Suppressor macrophage treated with lipopolysaccharide for 1 hour (primary cell): Measurements from ENCODE around the gene CRYAA.

ENCODE experiments used
- DNase-seq, 3 donors: peaks; one replicate each; pipeline ENCODE4 v3.0.0-alpha.2; 2020 to 2022

CRYAA gene

GRCh38 chr21:43204638-43205037 lies 35.8 kb downstream of the CRYAA start:
- no peak for DNase-seq

- DNase-seq, result no peak
Measured at GRCh38 chr21:43206231-43207042, 37.6 kb downstream of the CRYAA start.

- DNase-seq, result no peak
Measured at GRCh38 chr21:43207043-43207315, 38.2 kb downstream of the CRYAA start.

- no peak for DNase-seq
Measured at GRCh38 chr21:43207868-43208267, 39.1 kb downstream of the CRYAA start.

- DNase-seq, result no peak
Measured at GRCh38 chr21:43208561-43209332, 39.9 kb downstream of the CRYAA start.

GRCh38 chr21:43209575-43210453 lies 41.0 kb downstream of the CRYAA start:
- no peak for DNase-seq

- DNase-seq, result no peak
Measured at GRCh38 chr21:43210454-43211071, 41.8 kb downstream of the CRYAA start.

GRCh38 chr21:43211072-43211759 lies 42.4 kb downstream of the CRYAA start:
- DNase-seq, result no peak

GRCh38 chr21:43211760-43212115 lies 42.9 kb downstream of the CRYAA start:
- no peak for DNase-seq
